ENCODE results near the gene SNX11. TPM values are rescaled to one million over a fixed set of nuclear protein-coding genes. Genes with fewer than 3 reads are reported as not detected.

SNX11 gene
- polyA plus RNA-seq (2011; rRNA removed) (23.5 and 27.3 TPM in 2 replicates), polyA minus RNA-seq (2011; rRNA and poly(A)+ RNA removed) (12.0 and 16.9 TPM in 2 replicates)

- Histone ChIP-seq H3K36me3 (ENCODE audit: control insufficient read depth, insufficient read depth, low read length) (no peaks in the 10 kb centered on the region), H3K27me3 (ENCODE audit: control insufficient read depth, insufficient read depth, low read length) (no peaks in the 10 kb centered on the region), H3K4me3 (ENCODE audit: low read depth, low read length) (peak within 1 kb of the TSS; percentile 80)
- ChIA-PET CTCF (interaction anchor here (0.7 to 2.0 kb wide), 14 partner anchors 9 to 129 kb away, joined by 3 to 6 read pairs (median 4); no protein-coding TSS in a partner anchor), POLR2A (no interaction called here)
- TF ChIP-seq CTCF (IDR thresholded peaks at IDR 0.05; ENCODE audit: insufficient read depth, low read depth, low read length): 0 out of 2 replicates have a peak, but pooled peaks have one; percentile 4
- no peak for DNase-seq (ENCODE audit: low read depth)
Measured at GRCh38 chr17:48107137-48108055, at the start of gene SNX11. Gene SNX11 (plus strand): TSS chr17:48107766. CDS start chr17:48112044, 4,278 bp downstream.

GRCh38 chr17:48058393-48059124 is 49.0 kb upstream of the SNX11 start:
- ChIA-PET CTCF (interaction anchor here (0.7 to 1.9 kb wide), 4 partner anchors 10 to 33 kb away, joined by 4 to 8 read pairs (median 6); partner anchors contain the start of gene NFE2L1), POLR2A (no interaction called here)
- TF ChIP-seq CTCF (IDR thresholded peaks at IDR 0.05; ENCODE audit: insufficient read depth, low read depth, low read length): no peak
- no peak for DNase-seq (ENCODE audit: low read depth)
- H3K27me3 ChIP-seq (ENCODE audit: control insufficient read depth, insufficient read depth, low read length): no peaks in the 10 kb centered on the region
- H3K4me3 ChIP-seq (ENCODE audit: low read depth, low read length): no peak overlapping the region
- H3K36me3 ChIP-seq (ENCODE audit: control insufficient read depth, insufficient read depth, low read length): peaks cover 31% of the 10 kb centered on the region

GRCh38 chr17:48059125-48059668 is 48.4 kb upstream of the SNX11 start:
- no peaks in the 10 kb centered on the region for H3K27me3 ChIP-seq (ENCODE audit: control insufficient read depth, insufficient read depth, low read length)
- no peak for TF ChIP-seq CTCF (IDR thresholded peaks at IDR 0.05; ENCODE audit: insufficient read depth, low read depth, low read length)
- H3K36me3 ChIP-seq (ENCODE audit: control insufficient read depth, insufficient read depth, low read length): peaks cover 31% of the 10 kb centered on the region
- no peak for DNase-seq (ENCODE audit: low read depth)
- POLR2A ChIA-PET: no interaction called here
- CTCF ChIA-PET: interaction anchor here (1.5 to 1.9 kb wide), 2 partner anchors 10 to 33 kb away, joined by 4 to 7 read pairs; no protein-coding TSS in a partner anchor
- no peak overlapping the region for H3K4me3 ChIP-seq (ENCODE audit: low read depth, low read length)

GRCh38 chr17:48060249-48060648 is 47.3 kb upstream of the SNX11 start:
- CTCF ChIA-PET: interaction anchor here (1.5 kb wide), 1 partner anchor 9 kb away, joined by 4 read pairs; no protein-coding TSS in a partner anchor
- no peak for TF ChIP-seq CTCF (IDR thresholded peaks at IDR 0.05; ENCODE audit: insufficient read depth, low read depth, low read length)
- POLR2A ChIA-PET: interaction anchor here (0.6 kb wide), 1 partner anchor 374 kb away, joined by 4 read pairs; no protein-coding TSS in a partner anchor
- no peak for DNase-seq (ENCODE audit: low read depth)
- Histone ChIP-seq H3K36me3 (ENCODE audit: control insufficient read depth, insufficient read depth, low read length) (peaks cover 35% of the 10 kb centered on the region), H3K27me3 (ENCODE audit: control insufficient read depth, insufficient read depth, low read length) (no peaks in the 10 kb centered on the region), H3K4me3 (ENCODE audit: low read depth, low read length) (no peak overlapping the region)

All from BJ (cell line).